GM12872 (cell line): Measurements from ENCODE around the gene SMIM10L2A.

Source experiments
- TF ChIP-seq, protein P1 (sequence below): IDR thresholded peaks from 3 replicates; pipeline ENCODE4 v1.5.1; 2011; ENCODE audit warnings: low read depth, mild to moderate bottlenecking, low read length, moderate library complexity; ENCODE audit not compliant: insufficient read depth

The SMIM10L2A gene

DNA sequence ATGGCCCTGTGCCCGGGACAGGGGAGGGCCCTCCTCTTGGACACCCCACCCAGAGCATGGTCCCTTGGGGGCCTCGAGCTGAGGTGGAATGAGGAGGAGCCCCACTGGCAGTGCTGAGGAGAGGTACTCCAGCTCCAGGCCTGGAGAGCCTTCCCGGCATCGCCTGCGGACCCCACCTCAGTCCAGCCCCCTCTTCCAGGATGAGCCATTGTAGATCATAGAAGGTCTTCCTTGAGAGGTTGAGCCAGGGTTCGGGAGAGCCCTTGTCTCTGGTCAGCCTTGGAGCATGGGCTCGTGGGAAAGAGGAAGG, 16.9 kb downstream of the SMIM10L2A start:
- TF ChIP-seq, protein P1, sequence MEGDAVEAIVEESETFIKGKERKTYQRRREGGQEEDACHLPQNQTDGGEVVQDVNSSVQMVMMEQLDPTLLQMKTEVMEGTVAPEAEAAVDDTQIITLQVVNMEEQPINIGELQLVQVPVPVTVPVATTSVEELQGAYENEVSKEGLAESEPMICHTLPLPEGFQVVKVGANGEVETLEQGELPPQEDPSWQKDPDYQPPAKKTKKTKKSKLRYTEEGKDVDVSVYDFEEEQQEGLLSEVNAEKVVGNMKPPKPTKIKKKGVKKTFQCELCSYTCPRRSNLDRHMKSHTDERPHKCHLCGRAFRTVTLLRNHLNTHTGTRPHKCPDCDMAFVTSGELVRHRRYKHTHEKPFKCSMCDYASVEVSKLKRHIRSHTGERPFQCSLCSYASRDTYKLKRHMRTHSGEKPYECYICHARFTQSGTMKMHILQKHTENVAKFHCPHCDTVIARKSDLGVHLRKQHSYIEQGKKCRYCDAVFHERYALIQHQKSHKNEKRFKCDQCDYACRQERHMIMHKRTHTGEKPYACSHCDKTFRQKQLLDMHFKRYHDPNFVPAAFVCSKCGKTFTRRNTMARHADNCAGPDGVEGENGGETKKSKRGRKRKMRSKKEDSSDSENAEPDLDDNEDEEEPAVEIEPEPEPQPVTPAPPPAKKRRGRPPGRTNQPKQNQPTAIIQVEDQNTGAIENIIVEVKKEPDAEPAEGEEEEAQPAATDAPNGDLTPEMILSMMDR = no peak

DNA sequence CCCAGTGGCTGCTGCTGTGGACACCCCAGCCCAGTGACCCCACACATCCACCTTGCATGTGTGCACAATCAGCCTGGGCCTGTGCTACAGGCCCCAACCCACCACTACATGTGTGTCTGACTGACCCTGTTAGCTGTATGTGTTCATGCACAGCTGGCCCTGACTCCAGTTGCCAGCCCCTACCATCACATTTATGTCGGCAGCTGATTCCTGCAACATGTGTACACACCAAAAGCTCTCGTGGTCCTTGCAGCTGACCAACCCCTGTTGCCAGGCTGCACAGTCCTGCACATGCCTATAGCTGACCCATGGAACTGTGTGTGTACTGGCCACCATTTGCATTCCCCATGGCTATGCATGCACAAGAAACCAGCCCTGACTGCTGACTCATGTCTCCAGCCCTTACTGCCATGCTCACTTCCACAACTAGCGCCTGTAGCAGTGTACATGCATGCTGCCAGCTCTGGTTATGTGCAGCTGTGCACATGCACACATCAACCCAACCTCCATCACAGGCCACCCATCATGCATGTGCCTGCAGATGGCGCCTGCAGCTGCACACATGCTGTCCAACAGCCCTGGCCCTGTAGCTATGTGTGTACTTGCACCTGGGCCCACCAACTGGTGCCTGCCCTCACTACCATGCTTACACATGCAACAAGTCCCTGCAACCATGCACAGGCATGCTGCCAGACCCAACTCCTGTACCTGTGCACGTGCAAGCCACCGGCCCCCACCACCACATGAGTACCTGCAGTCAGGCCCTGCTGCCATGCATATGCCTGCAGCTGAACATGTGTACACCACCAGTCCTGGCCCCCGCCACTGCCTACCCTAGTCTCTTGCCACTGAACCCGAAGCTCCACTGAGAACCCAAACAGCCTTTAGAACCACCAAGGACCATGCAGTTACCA, 28.1 kb downstream of the SMIM10L2A start:
- TF ChIP-seq, protein P1 = no peak

GRCh38 chrX:135453381-135453780, 31.6 kb downstream of the SMIM10L2A start:
- TF ChIP-seq, protein P1 = no peak

DNA sequence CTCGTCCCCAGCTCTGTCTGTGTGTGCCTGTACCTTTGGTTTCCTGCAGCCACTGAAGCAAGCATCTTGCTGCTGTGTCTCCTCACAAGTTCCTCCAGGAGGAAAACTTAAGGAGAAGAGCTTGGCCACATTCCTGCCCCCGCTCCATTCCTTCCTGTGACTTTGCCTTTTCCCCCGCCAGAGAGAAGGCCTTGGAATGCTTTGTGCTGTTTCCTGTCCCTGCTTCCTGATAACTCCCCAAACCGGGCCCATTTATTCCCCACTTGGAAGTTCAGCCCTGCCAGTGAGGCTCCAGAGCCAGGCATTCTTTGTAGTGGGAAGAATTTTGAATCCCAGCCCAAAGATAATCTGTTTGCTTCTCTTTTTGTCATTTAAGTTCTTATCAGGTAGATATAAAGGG, 33.1 kb downstream of the SMIM10L2A start:
- TF ChIP-seq, protein P1 = no peak

GRCh38 chrX:135463937-135464336, 42.2 kb downstream of the SMIM10L2A start:
- TF ChIP-seq, protein P1 = peak; percentile 46

DNA sequence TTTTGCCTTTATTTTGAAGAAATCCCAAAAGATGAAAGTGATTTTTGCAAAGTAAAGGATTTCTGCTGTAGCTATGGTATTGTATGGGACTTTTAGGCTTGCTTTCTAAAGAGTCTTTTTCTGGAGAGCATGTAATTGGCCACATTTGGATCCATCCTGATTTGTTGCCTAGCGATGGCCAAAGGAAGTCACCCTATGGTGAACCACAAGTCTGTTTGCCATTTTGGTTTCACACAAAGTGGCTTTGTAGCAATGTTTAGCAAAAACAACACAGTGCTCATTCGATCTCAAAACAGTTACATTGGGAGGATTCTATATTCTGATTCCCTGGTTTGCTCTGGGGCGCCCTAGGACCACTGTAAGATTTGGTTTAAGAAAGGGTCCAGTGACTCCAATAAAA, 54.6 kb downstream of the SMIM10L2A start:
- TF ChIP-seq, protein P1 = no peak

DNA sequence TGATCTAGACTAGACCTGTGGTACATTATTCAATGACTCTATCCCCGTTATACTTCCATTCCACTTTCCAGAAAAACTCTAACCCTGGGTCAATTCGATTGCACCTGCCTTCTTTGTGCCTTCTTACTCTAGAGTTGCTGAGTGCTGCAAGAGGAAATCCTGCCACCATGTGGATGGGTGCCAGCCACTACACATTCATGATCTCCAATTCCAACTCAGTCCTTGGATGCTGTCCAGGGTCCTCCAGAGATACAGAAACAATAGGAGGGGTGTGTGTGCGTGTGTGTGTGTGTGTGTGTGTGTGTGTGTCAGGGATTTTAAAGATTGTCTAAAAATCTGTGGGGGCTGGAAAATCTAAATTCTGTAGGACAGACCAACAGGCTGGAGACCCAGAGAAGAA, 55.8 kb downstream of the SMIM10L2A start:
- TF ChIP-seq, protein P1 = peak; percentile 50
